ENCODE data around the gene EPGN.

EPGN gene

DNA sequence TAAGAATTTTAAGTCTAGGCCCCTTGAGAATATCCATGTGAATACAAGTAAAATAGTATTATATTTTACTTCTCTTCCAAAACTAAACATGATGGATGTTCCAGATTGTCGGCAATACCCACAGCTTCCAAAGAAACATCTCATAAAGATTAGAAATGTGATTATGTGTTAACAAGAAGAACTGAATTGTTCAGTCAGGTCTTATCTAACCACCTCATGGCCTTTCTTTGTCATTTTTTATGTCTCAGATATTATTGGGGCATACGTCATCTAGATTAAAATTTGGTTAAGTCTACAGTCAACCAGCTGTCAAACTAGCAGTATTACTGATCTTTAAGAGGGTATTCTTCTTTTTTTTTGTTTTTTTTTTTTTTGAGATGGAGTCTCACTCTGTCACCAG, 10.0 kb downstream of the EPGN start:
- in situ Hi-C loops (cut with HindIII; ENCODE audit: low sequenced_read_pairs) = no loop called here
- no peak for DNase-seq (ENCODE audit: low read depth, low spot score)
- H3K4me3 ChIP-seq (ENCODE audit: low read depth, low read length) = no peak overlapping the region
- TF ChIP-seq, protein P1, sequence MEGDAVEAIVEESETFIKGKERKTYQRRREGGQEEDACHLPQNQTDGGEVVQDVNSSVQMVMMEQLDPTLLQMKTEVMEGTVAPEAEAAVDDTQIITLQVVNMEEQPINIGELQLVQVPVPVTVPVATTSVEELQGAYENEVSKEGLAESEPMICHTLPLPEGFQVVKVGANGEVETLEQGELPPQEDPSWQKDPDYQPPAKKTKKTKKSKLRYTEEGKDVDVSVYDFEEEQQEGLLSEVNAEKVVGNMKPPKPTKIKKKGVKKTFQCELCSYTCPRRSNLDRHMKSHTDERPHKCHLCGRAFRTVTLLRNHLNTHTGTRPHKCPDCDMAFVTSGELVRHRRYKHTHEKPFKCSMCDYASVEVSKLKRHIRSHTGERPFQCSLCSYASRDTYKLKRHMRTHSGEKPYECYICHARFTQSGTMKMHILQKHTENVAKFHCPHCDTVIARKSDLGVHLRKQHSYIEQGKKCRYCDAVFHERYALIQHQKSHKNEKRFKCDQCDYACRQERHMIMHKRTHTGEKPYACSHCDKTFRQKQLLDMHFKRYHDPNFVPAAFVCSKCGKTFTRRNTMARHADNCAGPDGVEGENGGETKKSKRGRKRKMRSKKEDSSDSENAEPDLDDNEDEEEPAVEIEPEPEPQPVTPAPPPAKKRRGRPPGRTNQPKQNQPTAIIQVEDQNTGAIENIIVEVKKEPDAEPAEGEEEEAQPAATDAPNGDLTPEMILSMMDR (IDR thresholded peaks at IDR 0.05; ENCODE audit: low read depth, low read length) = no peak

DNA sequence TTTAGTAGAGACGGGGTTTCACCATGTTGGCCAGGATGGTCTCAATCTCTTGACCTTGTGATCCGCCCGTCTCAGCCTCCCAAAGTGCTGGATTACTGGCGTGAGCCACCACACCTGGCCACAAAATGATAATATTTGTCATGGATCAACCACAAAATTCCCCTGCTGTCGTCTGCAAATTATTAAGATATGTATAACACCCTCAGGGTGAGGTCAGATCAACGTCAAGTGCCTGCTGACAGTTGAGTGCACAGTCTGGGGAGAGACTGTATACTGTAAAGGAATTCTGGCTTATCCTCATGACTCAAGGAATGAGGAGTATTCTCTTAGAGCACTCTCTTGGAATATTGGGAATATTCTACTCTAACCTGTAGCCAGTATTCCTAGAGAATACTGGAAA, 11.2 kb downstream of the EPGN start:
- in situ Hi-C loops (cut with HindIII; ENCODE audit: low sequenced_read_pairs) = no loop called here
- H3K4me3 ChIP-seq (ENCODE audit: low read depth, low read length) = no peak overlapping the region
- TF ChIP-seq, protein P1 (IDR thresholded peaks at IDR 0.05; ENCODE audit: low read depth, low read length) = no peak
- no peak for DNase-seq (ENCODE audit: low read depth, low spot score)

DNA sequence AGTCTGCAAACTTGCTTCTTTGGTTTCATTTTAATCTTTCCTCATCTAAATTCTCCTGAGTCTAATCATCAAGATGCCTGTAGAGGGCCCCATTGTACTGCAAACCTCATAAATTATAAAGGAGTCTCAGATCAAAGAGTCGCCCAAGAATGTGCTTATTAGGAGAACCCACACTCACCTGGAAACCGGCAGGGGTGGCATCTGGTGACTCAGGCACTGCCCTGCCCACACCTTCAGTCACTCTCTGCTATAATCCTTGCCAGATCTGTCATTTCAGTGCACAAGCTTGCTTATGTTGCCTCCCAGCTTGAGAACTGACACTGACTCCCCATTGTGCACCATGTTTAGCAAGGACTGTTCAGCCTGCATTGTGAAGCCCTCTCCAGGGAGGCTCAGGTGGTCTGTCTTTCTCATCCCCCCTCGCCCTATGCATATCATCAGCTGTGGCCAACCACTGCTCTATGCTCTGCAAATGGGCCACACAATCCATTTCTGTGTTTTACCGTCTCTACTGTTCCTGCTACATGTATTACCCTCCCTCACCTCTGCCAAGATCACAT, 12.4 kb downstream of the EPGN start:
- peak; percentile 75 for DNase-seq (ENCODE audit: low read depth, low spot score)
- in situ Hi-C loops (cut with HindIII; ENCODE audit: low sequenced_read_pairs) = no loop called here
- H3K4me3 ChIP-seq (ENCODE audit: low read depth, low read length) = no peak overlapping the region

DNA sequence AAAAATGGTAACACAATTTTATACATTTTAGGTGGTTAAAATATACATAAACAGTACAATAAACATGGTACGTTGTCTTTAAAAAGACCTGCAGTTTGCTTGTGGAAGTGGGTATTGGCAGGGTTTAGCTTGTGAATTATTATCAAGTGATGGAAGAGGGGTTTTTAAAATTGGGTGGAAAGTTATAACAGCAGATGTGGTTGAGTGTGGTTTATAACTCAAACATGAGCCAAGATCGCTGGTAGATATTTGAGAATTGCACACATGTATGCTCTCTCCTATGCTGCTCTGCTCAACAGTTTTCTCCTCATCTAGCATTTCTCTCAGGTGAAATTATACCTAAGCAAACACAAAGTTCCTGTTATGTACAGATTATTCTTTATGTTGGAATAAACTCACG, 14.0 kb downstream of the EPGN start:
- in situ Hi-C loops (cut with HindIII; ENCODE audit: low sequenced_read_pairs) = no loop called here
- TF ChIP-seq, protein P1 (IDR thresholded peaks at IDR 0.05; ENCODE audit: low read depth, low read length) = no peak
- H3K4me3 ChIP-seq (ENCODE audit: low read depth, low read length) = no peak overlapping the region
- no peak for DNase-seq (ENCODE audit: low read depth, low spot score)

More for the DNA sequence above, 12.4 kb downstream of the EPGN start:
- TF ChIP-seq, protein P1 (IDR thresholded peaks at IDR 0.05; ENCODE audit: low read depth, low read length) = peak; percentile 58

DNA sequence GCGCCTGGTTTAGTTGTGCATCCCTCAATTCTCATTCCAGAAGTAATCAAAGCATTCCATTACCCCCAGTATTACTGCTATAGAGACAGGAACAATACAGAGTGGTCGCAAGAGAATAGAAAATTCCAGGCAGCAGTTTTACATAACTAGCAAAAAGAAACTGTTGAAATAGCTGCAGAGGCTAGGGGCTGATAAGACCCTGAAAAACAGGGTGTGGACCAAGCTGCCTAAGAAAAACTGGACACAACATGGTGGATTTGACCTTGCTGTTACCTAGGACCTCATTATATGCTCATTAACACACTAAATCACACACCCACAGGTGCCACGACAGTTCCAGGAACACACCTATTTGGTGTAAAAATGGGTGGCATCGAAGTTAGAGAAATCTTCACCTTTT, 15.4 kb downstream of the EPGN start:
- no peak overlapping the region for H3K4me3 ChIP-seq (ENCODE audit: low read depth, low read length)
- in situ Hi-C loops (cut with HindIII; ENCODE audit: low sequenced_read_pairs) = no loop called here
- TF ChIP-seq, protein P1 (IDR thresholded peaks at IDR 0.05; ENCODE audit: low read depth, low read length) = no peak
- no peak for DNase-seq (ENCODE audit: low read depth, low spot score)

DNA sequence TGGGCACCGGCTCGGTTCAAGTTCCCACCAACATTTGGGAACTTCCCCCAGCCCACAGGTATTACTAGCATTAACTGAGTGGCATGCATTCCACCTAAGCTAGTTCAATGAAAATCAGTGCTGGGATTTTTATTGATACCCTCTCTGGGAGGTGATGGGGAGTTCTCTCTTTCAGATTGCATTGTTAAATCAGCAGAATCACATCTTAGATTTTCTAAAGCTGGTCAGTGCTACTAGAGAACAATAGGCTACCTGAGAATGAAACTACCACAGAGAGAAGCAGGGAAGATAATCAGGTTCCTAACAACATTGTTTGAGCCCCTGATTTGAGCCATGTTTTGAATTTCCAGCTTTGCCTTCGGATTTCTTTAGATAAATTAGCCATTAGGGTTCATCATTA, 16.0 kb downstream of the EPGN start:
- TF ChIP-seq, protein P1 (IDR thresholded peaks at IDR 0.05; ENCODE audit: low read depth, low read length) = no peak
- in situ Hi-C loops (cut with HindIII; ENCODE audit: low sequenced_read_pairs) = no loop called here
- DNase-seq (ENCODE audit: low read depth, low spot score) = no peak
- no peak overlapping the region for H3K4me3 ChIP-seq (ENCODE audit: low read depth, low read length)

DNA sequence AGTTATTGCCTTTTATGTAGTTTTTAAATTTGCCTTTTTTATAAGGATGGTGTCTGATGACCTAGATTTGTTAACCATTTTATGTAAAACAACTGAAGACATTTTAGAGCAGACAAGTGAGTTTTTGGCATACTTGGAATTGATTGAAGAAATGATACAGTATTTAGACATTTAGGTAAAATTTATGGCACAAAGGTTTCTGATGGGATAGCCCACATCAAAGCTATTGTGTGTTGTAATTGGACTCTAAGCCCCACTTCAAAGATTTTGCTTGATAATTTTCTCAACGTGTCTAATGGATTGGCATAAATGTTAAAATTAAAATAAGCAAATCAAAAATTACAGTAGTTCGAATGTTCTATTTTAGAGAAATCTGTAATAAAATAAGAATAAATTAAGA, 17.6 kb downstream of the EPGN start:
- in situ Hi-C loops (cut with HindIII; ENCODE audit: low sequenced_read_pairs) = no loop called here
- TF ChIP-seq, protein P1 (IDR thresholded peaks at IDR 0.05; ENCODE audit: low read depth, low read length) = no peak
- no peak overlapping the region for H3K4me3 ChIP-seq (ENCODE audit: low read depth, low read length)
- no peak for DNase-seq (ENCODE audit: low read depth, low spot score)
